Dendritic cell treated with granulocyte-macrophage colony-stimulating factor and Interleukin-4, amounts not matched to agents 40 ng/mL and 50 ng/mL, for 4 days (primary cell): ENCODE measurements around the gene ZNF570.

ENCODE experiments used
- H3K27ac Mint-ChIP-seq: one replicate; pipeline ENCODE4 v1.8.0; 2022; ENCODE audit warnings: mild to moderate bottlenecking, mixed read lengths
- H3K27me3 Mint-ChIP-seq: one replicate; pipeline ENCODE4 v1.8.0; 2022; ENCODE audit warnings: mild to moderate bottlenecking, mixed read lengths
- H3K36me3 Mint-ChIP-seq: one replicate; pipeline ENCODE4 v1.8.0; 2022; ENCODE audit warnings: low read depth, mixed read lengths
- H3K4me1 Mint-ChIP-seq: one replicate; pipeline ENCODE4 v1.8.0; 2022; ENCODE audit warnings: low read depth, mixed read lengths
- H3K4me3 Mint-ChIP-seq: one replicate; pipeline ENCODE4 v1.8.0; 2022; ENCODE audit warnings: mild to moderate bottlenecking, moderate library complexity, mixed read lengths
- H3K9me3 Mint-ChIP-seq: one replicate; pipeline ENCODE4 v1.8.0; 2022; ENCODE audit warnings: mixed read lengths
- intact Hi-C: fragments of 100-400 bp; cut with micrococcal nuclease; formaldehyde crosslinking; loops from one replicate; pipeline ENCODE4 v1.15.0; 2022

ZNF570 gene

DNA sequence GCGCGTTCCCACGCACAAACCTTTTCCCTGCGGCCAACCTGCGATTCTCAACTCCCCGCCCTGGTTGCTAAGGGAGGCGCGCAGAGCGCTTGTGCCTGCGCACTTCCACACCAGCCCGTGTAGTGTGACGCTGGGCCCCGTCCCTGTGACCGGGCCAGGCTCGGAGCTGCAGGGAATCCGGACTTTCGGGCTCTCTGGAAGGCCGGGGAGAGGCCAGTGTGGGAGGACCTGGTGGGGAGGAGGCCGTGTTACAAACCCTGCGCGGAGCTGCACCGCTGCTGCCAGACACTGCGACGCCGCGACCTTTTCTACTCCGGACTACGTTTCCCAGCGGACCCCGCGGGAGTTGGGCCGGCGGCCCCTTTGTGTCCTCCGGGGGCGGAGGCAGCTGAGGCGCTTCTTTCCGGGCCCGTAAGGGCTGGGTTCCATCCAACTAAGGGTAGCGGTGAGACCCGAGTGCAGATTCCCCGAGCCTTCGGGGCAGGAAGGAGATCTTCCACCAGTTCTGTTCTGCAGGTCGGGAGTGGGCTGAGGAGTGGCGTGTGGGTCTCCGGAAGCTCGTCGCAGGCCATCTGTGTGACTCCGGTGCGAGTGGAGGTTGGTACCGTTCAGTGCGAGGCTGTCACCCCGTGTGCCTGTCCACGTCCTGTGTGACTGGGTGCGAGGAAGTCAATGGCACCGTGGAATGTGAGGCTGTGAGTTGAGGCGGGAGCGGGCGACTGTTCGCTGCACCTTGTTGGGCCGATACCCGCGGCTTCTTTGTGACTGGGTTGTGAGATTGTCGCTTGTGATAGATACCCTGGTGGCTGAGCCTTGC is at the start of gene ZNF570:
Gene ZNF570, plus strand, starts transcription at position 396 of the 817 bp plus-strand sequence. CDS start 999 bp downstream, outside the sequence.
- peaks cover 20% of the 10 kb centered on the region for H3K9me3 Mint-ChIP-seq
- peak within 1 kb of the TSS; percentile 92 for H3K27ac Mint-ChIP-seq
- H3K27me3 Mint-ChIP-seq = no peaks in the 10 kb centered on the region
- H3K4me1 Mint-ChIP-seq = peaks cover 23% of the 10 kb centered on the region
- H3K36me3 Mint-ChIP-seq = peaks cover 50% of the 10 kb centered on the region
- peak within 1 kb of the TSS; percentile 96 for H3K4me3 Mint-ChIP-seq
- intact Hi-C loops = loop anchor here (2.0 to 10.0 kb wide), 4 partner anchors 126 to 802 kb away; partner anchors contain the start of genes ZNF383, ZNF461, ZNF540 and ZNF571

DNA sequence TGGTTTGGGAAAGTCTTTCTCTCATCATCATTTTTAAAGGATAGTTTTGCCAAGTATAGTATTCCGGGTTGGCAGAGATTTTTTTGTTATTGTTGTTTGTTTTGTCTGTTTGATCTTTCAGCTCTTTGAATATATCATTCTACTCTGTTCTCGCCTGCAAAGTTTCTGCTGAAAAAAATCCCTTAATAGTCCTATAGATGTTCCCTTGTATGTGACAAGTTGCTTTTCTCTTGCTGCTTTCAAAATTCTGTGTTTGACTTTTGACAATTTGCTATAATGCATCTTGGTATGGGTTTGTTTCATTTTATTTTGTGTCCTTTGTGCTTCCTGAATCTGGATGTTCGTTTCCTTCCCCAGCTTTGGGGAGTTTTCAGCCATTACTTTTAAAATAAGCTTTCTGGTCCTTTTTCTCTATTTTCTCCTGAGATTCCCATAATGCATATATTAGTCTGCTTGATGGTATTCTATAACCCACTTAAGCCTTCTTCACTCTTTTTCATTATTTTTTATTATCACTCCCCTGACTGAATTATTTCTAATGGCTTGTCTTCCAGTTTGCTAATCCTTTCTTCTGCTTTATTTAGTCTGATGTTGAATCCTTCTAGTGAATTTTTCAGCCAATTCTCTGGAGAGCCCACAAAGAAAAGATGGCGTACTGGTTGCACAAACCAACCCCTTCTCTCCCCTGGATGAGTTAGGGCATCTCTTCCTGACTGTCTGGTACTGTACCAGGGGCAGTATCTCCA is 16.5 kb upstream of the ZNF570 start:
- no peak overlapping the region for H3K27ac Mint-ChIP-seq
- peaks cover 49% of the 10 kb centered on the region for H3K36me3 Mint-ChIP-seq
- no peak overlapping the region for H3K4me3 Mint-ChIP-seq
- intact Hi-C loops = no loop called here
- H3K27me3 Mint-ChIP-seq = no peaks in the 10 kb centered on the region
- peaks cover 95% of the 10 kb centered on the region for H3K9me3 Mint-ChIP-seq
- no peaks in the 10 kb centered on the region for H3K4me1 Mint-ChIP-seq

DNA sequence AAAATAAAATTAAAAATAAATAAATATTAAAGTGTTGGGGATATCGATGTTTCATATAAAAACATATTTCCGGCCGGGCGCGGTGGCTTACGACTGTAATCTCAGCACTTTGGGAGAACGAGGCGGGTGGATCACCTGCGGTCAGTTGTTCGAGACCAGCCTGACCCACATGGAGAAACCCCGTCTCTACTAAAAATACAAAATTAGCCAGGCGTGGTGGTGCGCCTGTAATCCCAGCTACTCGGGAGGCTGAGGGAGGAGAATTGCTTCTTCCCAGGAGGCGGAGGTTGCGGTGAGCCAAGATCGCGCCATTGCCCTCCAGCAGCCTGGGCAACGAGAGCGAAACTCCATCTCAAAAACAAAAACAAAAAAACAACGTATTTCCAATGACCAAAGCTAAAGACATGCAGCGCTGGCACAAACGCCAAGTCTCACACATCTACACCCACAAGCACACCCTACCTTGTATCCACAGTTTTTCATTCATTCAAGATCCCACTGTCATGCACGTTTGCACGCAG is 2.8 kb upstream of the ZNF570 start:
- peaks cover 23% of the 10 kb centered on the region for H3K4me1 Mint-ChIP-seq
- H3K9me3 Mint-ChIP-seq = peaks cover 20% of the 10 kb centered on the region
- H3K4me3 Mint-ChIP-seq = peak overlapping the region; percentile 96
- intact Hi-C loops = loop anchor here (2.0 to 10.0 kb wide), 4 partner anchors 96 to 799 kb away; partner anchors contain the start of genes ZNF383, ZNF461, ZNF527 and ZNF585B
- H3K27ac Mint-ChIP-seq = peak overlapping the region; percentile 94
- peaks cover 50% of the 10 kb centered on the region for H3K36me3 Mint-ChIP-seq
- H3K27me3 Mint-ChIP-seq = no peaks in the 10 kb centered on the region

DNA sequence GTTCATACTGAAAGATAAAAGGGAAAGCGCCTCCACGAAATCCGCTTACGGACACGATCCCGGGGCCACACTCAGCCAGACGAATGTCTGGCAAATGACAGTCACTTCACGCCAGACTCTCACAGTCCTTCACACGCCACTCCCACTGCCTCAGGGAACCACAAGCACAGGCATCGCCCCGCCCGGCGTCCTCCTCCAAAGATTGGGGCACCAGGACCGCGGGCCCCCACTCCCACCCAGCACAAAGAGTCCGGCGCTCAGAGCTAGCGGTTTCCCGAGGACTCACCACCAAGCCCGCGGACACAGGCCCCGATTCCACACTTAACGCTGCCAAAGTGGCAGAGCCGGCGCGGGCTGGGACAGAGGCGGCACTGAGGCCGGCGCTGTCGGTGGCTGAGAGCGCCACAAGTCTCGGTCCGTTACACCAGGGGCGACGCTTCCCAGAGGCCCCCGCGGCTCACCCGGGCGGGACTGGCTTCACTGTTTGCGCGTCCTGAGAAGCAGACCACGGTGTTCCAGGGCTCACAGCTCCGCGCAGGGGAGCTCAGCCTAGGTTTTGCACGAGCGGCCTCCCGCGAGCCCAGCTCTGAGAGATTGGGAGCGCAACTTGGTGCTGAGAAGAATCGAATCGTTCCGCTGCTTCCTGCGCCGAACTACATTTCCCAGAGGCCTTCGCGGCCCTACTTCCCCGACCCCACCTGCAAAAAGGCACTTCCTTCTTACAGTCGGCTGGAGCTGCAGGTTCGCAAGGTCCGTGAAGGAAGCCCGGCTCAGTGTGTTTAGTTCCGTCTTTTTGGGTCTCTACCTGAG is 2.2 kb upstream of the ZNF570 start, which contains the start of gene ZNF569:
Gene ZNF569, minus strand, starts transcription at position 647 of the 810 bp plus-strand sequence. CDS start 22,523 bp downstream, outside the sequence.
- no peaks in the 10 kb centered on the region for H3K27me3 Mint-ChIP-seq
- peaks cover 20% of the 10 kb centered on the region for H3K9me3 Mint-ChIP-seq
- peak within 1 kb of the TSS; percentile 94 for H3K27ac Mint-ChIP-seq
- intact Hi-C loops = loop anchor here (2.0 to 10.0 kb wide), 4 partner anchors 96 to 800 kb away; partner anchors contain the start of genes ZNF383, ZNF461, ZNF527 and ZNF585B
- H3K4me3 Mint-ChIP-seq = peak within 1 kb of the TSS; percentile 96
- H3K36me3 Mint-ChIP-seq = peaks cover 50% of the 10 kb centered on the region
- H3K4me1 Mint-ChIP-seq = peaks cover 23% of the 10 kb centered on the region

DNA sequence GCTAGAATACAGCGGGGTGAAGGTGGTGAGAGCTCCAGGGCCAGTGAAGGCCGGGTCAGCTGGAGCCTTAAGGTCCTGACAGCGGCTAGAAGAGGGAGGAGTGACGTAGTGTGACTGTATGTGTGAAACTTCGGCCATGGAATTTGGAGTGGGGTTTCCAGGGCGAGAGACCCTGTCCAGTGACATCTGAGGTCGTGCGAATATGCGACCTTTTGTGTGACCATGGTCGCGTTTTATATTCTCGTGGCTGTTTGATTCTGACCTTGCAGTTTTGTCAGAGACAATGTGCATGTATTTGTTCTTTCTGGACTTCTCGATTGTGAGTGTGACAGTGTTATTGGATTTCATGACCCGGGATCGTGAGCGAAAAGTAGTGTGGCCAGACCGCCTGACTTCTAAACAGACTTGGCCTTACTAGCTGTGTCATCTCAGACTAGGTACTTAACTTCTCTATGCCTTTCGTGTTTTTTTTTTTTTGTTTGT is 1.5 kb upstream of the ZNF570 start:
- intact Hi-C loops = loop anchor here (2.0 to 10.0 kb wide), 5 partner anchors 97 to 800 kb away; partner anchors contain the start of genes ZNF383, ZNF461, ZNF527 and ZNF540
- peaks cover 23% of the 10 kb centered on the region for H3K4me1 Mint-ChIP-seq
- H3K4me3 Mint-ChIP-seq = peak overlapping the region; percentile 96
- H3K27ac Mint-ChIP-seq = peak overlapping the region; percentile 94
- no peaks in the 10 kb centered on the region for H3K27me3 Mint-ChIP-seq
- H3K36me3 Mint-ChIP-seq = peaks cover 50% of the 10 kb centered on the region
- peaks cover 20% of the 10 kb centered on the region for H3K9me3 Mint-ChIP-seq

DNA sequence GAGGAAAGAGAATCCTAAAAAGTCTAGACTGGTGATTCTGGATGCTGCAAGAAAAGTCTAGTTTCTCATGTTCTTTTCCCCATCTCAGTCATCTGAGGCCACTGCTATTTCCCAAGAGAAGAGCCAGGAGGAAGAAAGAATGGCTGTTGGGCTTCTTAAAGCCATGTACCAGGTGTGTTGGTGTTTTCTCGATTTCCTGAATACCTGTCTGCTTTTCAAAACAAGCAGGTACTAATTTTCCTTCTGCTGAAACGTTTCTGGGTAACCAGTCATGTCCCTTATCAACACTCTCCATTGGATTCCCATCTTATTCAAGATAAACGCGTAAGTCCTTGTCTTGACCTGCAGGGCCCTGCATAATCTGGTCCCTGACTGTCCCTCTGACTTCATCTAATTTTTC is 1.1 kb downstream of the ZNF570 start:
- Mint-ChIP-seq H3K36me3 (peaks cover 47% of the 10 kb centered on the region), H3K9me3 (peaks cover 14% of the 10 kb centered on the region), H3K4me3 (no peak overlapping the region), H3K27ac (no peak overlapping the region), H3K27me3 (no peaks in the 10 kb centered on the region), H3K4me1 (peaks cover 23% of the 10 kb centered on the region)
- intact Hi-C loops = no loop called here

DNA sequence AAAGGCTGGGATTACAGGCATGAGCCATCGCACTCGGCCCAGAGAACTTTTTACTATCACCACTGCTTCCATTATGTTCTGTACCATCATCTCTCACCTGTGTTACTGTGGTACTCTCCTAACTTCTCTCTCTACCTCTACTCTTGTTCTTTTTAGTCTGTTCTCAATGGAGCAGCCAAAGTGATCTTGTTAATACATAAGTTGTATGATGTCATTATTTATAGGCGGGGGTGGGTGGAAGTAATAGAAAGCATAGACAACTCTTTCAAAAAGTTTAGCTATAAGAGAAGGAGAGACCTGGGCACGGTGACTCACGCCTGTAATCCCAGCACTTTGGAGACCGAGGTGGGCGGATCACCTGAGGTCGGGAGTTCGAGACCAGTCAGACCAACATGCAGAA is 3.0 kb downstream of the ZNF570 start:
- peaks cover 18% of the 10 kb centered on the region for H3K4me1 Mint-ChIP-seq
- intact Hi-C loops = no loop called here
- peaks cover 31% of the 10 kb centered on the region for H3K9me3 Mint-ChIP-seq
- H3K36me3 Mint-ChIP-seq = peaks cover 57% of the 10 kb centered on the region
- H3K27ac Mint-ChIP-seq = no peak overlapping the region
- H3K4me3 Mint-ChIP-seq = no peak overlapping the region
- H3K27me3 Mint-ChIP-seq = no peaks in the 10 kb centered on the region

DNA sequence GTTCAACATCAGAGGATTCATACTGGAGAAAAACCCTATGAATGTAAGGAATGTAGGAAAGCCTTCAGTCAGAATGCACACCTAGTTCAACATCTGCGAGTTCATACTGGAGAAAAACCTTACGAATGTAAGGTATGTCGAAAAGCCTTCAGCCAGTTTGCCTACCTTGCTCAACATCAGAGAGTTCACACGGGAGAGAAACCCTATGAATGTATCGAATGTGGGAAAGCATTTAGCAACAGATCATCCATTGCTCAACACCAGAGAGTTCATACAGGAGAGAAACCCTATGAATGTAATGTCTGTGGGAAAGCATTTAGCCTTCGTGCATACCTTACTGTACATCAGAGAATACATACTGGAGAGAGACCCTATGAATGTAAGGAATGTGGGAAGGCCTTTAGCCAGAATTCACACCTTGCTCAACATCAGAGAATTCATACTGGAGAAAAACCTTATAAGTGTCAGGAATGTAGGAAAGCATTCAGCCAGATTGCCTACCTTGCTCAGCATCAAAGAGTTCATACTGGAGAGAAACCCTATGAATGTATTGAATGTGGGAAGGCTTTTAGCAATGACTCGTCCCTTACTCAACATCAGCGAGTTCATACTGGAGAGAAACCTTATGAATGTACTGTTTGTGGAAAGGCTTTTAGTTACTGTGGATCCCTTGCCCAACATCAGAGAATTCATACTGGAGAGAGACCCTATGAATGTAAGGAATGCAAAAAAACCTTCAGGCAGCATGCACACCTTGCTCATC is 15.4 kb downstream of the ZNF570 start:
- peaks cover 59% of the 10 kb centered on the region for H3K36me3 Mint-ChIP-seq
- H3K27me3 Mint-ChIP-seq = no peaks in the 10 kb centered on the region
- no peak overlapping the region for H3K4me3 Mint-ChIP-seq
- H3K4me1 Mint-ChIP-seq = no peaks in the 10 kb centered on the region
- no peak overlapping the region for H3K27ac Mint-ChIP-seq
- intact Hi-C loops = no loop called here
- peaks cover 92% of the 10 kb centered on the region for H3K9me3 Mint-ChIP-seq

DNA sequence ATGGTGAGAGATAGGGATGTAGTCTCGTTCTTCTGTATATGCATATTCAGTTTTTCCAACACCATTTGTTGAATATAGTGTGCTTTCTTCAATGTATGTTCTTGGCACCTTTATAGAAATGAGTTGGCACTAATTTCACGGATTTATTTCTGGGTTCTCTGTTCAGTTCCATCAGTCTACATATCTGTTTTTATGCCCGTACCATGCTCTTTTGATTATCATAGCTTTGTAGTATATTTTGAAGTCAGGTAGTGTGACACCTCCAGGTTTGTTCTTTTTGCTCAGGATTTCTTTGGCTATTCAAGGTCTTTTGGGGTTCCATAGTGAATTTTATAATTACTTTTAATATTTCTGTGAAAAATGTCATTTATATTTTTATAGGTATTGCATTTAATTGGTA is 23.1 kb downstream of the ZNF570 start:
- H3K4me3 Mint-ChIP-seq = no peak overlapping the region
- intact Hi-C loops = no loop called here
- no peak overlapping the region for H3K27ac Mint-ChIP-seq
- no peaks in the 10 kb centered on the region for H3K27me3 Mint-ChIP-seq
- H3K36me3 Mint-ChIP-seq = no peaks in the 10 kb centered on the region
- H3K9me3 Mint-ChIP-seq = peaks cover 94% of the 10 kb centered on the region
- no peaks in the 10 kb centered on the region for H3K4me1 Mint-ChIP-seq

DNA sequence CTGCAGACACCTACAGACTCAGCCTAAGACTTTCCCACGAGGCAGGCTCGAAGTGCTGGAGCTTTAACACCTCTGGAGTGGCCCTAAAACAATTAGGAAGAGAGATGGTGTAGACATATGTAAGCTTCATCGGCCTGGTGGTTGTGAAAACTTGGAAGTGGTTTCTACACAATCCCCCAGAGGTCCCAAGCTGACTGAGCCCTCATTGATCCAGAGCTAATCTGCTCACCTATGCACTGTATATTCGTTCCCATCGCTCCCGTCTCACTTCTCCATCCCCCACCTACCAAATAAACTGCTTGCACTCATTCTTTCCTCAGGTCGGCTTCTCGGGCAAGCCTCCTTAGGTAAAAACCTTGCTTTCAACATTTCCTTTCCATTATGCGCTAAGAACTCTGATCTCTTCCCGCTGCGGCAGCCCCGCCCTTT is 36.8 kb downstream of the ZNF570 start:
- Mint-ChIP-seq H3K4me1 (no peaks in the 10 kb centered on the region), H3K4me3 (no peak overlapping the region), H3K36me3 (no peaks in the 10 kb centered on the region), H3K27me3 (no peaks in the 10 kb centered on the region), H3K9me3 (peaks cover 31% of the 10 kb centered on the region), H3K27ac (no peak overlapping the region)
- intact Hi-C loops = no loop called here

DNA sequence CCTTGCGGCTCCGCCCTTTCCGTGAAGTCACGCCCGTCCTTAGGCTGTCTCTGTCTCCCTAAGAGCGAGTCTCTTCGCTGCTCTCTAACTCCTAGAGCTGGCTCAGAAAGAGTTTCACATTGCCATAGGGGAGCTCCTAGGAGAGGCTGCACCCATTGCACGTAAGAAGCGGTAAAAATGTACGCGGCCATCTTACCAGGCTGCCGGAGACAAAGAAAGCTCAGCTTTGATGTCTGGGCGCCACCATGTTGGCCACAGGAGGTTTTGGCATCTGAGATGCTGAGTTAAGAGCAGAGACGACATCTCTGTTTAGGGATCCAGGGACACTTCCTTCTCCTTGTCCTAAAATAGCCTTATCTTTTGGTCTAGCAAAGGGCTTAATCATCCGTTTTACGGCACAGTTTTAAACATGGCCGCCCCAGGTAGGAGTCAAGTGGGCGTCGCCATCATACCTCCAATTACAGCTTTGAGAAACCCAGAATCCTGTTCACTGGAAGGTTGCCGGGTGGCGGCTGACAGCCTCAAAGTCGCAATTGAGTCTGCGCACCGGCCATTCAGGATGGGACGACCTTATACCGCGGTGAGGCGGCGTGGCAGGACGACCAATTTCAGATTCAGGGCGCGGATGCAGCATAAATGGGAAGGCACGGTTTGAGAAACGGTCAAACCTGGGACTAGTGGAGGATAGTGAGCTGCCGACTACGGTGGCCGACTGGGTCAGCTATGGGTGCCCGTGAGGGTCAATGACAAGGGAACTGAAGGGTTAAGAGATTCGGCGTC is 37.4 kb downstream of the ZNF570 start, which contains the start of gene ZNF793:
Gene ZNF793, plus strand, starts transcription at position 553 of the 780 bp plus-strand sequence. CDS start 16,501 bp downstream, outside the sequence.
- Mint-ChIP-seq H3K27ac (no peak within 1 kb of the TSS), H3K4me3 (no peak within 1 kb of the TSS), H3K4me1 (no peaks in the 10 kb centered on the region), H3K9me3 (peaks cover 28% of the 10 kb centered on the region), H3K36me3 (no peaks in the 10 kb centered on the region), H3K27me3 (no peaks in the 10 kb centered on the region)
- intact Hi-C loops = no loop called here

DNA sequence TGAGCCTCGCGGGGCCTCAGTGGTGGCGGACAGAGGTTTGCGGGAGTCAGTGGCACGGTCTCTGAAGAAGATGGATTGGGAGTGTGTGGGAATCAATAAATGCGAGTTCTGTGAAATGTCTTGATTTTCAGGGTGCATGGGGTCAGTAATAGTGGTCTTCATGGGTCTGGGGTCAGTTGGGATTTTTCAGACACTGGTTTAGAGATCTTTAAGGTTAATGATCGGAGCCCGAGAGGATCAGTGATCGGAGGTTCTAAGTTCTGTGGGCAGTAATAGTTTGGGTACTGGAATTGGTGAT is 38.0 kb downstream of the ZNF570 start:
- intact Hi-C loops = no loop called here
- no peaks in the 10 kb centered on the region for H3K27me3 Mint-ChIP-seq
- no peak overlapping the region for H3K27ac Mint-ChIP-seq
- no peak overlapping the region for H3K4me3 Mint-ChIP-seq
- H3K4me1 Mint-ChIP-seq = no peaks in the 10 kb centered on the region
- peaks cover 28% of the 10 kb centered on the region for H3K9me3 Mint-ChIP-seq
- H3K36me3 Mint-ChIP-seq = no peaks in the 10 kb centered on the region
